ENCODE data around the gene FAM120B.

The FAM120B gene

DNA sequence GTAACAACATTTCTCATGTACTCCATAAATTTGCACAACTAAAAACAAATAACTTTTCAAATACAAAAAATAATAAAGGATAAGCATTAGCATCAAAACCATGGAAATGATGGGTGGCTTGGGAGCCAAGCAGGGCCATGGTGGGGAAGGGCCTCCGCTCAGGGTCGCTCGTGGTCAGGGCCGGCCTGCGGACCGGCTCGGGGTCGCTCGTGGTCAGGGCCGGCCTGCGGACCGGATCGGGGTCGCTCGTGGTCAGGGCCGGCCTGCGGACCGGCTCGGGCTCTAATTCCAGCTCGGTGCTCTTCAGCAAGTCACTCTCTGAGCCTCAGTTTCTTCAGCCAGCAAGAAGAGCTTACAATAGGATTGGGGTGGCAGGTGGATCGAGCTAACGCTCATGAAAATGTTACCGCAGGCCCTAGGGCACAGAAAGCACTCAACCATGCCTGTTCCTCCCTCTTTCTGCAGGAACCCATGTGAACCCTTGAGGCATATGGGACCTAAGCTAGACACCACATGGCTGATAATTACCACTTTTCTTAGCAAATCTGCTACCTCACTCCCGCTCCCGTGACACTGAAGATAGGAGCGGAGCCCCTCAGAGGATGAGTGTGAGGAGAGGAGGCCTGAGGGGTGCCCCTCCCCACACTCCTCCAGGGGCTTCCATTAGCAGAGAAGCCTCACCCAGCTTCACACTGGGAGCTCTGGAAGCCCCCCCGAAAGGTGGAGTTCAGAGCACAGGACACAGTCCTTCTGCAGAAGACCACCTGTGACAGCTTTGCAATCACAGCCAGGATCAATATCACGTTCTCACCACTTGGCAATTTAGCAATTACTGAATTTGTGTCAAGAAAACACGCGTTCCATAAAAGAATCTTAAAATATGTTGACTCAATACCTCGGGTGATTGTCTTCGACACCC lies 143.5 kb downstream of the FAM120B start:
- H3K27me3 ChIP-seq (ENCODE audit: control insufficient read depth in 5 of 5, insufficient read depth in 4 of 5, low read length in 5 of 5): peaks cover 0 to 4% (median 3%) of the 10 kb centered on the region in 5 donors

DNA sequence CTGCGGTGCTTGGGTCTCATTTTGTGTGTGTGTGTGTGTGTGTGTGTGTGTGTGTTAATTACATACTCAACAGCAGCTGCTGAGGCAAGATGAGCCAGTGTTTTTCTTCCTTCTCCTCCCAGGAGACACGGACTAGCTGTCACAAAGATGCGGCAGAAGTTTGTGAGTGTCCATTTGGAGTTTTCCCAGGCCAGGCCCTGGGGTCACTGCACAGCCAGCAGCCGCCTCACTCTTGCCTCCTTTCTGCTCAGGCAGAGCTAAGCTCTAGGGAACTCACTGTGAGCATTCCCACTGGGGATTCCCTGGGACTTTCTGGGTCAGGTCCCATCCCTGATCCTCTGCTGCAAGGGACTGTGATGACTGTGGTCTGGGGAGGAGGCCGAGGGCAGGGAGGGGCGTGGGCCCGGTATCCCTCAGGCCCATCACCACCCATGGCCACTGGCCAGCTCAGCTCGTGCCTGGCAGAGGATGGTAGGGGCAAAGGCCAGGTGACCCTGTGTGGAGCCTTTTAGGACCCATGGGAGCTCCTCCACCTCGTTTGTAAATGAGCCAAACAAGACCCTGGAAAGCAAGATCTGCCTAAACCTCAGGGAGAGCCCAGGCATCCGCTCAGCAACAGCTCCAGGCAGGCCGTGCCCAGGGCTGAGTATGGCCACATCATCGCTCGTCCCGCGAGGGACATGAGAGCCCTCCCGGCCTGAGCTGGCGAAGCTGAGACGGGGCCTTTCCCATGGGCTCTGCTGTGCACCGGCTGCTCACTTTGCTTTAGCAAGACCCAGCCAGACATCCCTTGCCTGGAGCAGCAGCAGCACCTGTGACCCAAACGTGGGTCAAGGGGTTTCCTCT lies 144.6 kb downstream of the FAM120B start:
- no peak overlapping the region for H3K27ac ChIP-seq (ENCODE audit: low read depth, low read length)
- no peaks in the 10 kb centered on the region for H3K4me1 ChIP-seq (ENCODE audit: control insufficient read depth in 5 of 5, insufficient read depth in 5 of 5, low read length in 5 of 5)
- no peaks in the 10 kb centered on the region for H3K36me3 ChIP-seq (ENCODE audit: control insufficient read depth in 5 of 5, insufficient read depth in 5 of 5, low read length in 5 of 5)
- H3K27me3 ChIP-seq (ENCODE audit: control insufficient read depth in 5 of 5, insufficient read depth in 4 of 5, low read length in 5 of 5): peaks cover 0 to 4% (median 3%) of the 10 kb centered on the region in 5 donors
- H3K9me3 ChIP-seq (ENCODE audit: control insufficient read depth in 5 of 5, low read length in 5 of 5): peaks cover 0 to 5% (median 0%) of the 10 kb centered on the region in 5 donors
- H3K4me3 ChIP-seq (ENCODE audit: low read depth in 1 of 5, low read length in 5 of 5): no peak overlapping the region
- no peak overlapping the region for H3K9ac ChIP-seq (ENCODE audit: low read length in 5 of 5)

More for the DNA sequence above, 143.5 kb downstream of the FAM120B start:
- Histone ChIP-seq H3K9ac (ENCODE audit: low read length in 5 of 5) (no peak overlapping the region), H3K9me3 (ENCODE audit: control insufficient read depth in 5 of 5, low read length in 5 of 5) (peaks cover 0 to 5% (median 0%) of the 10 kb centered on the region in 5 donors), H3K4me3 (ENCODE audit: low read depth in 1 of 5, low read length in 5 of 5) (no peak overlapping the region), H3K27ac (ENCODE audit: low read depth, low read length) (no peak overlapping the region), H3K36me3 (ENCODE audit: control insufficient read depth in 5 of 5, insufficient read depth in 5 of 5, low read length in 5 of 5) (no peaks in the 10 kb centered on the region), H3K4me1 (ENCODE audit: control insufficient read depth in 5 of 5, insufficient read depth in 5 of 5, low read length in 5 of 5) (no peaks in the 10 kb centered on the region)

DNA sequence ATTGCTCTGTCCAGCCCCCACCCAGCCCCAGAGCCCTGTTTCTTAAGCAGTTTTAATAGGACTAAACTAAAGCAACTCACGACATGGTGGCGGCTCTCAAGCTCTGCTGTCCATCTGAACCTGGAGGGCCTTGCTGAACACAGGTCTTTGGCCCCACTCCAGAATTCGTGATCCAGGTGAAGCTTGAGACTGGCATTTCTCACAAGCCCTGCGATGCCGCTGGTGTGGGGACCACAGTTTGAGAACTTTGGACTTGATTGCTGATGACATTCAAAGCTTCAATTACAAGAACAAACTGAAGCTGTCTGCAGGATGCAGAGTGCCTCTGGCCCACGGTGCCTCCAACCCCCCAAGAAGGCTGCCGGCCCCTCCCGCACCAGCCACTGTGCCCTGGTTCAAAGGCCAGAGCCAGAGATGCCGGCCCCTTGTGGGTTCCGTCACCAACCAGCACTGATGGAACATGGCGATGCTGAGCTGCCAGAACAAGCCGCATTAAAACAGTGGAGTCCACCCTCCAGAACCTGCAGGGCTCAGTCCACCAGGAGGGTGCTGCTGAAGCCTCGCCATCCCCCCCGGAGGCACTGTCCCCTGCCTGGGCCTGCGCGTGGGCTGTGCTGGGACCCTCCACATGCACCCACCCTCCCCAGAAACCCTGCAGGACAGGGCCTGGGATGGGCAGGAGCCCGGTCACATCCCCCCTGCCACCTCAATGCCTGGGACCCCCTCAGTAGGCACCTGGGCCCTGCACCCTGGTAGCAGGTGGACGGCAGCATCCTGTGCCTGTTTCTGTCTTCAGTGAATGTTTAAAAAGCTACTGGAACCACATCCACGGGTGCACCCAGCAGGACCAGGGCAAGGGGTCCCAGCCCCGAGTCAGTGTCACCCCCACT lies 145.4 kb downstream of the FAM120B start:
- H3K4me3 ChIP-seq (ENCODE audit: low read depth in 1 of 5, low read length in 5 of 5): no peak overlapping the region
- H3K4me1 ChIP-seq (ENCODE audit: control insufficient read depth in 5 of 5, insufficient read depth in 5 of 5, low read length in 5 of 5): no peaks in the 10 kb centered on the region
- H3K9ac ChIP-seq (ENCODE audit: low read length in 5 of 5): no peak overlapping the region
- peaks cover 0 to 2% (median 0%) of the 10 kb centered on the region in 5 donors for H3K9me3 ChIP-seq (ENCODE audit: control insufficient read depth in 5 of 5, low read length in 5 of 5)
- H3K36me3 ChIP-seq (ENCODE audit: control insufficient read depth in 5 of 5, insufficient read depth in 5 of 5, low read length in 5 of 5): no peaks in the 10 kb centered on the region
- H3K27me3 ChIP-seq (ENCODE audit: control insufficient read depth in 5 of 5, insufficient read depth in 4 of 5, low read length in 5 of 5): peaks cover 0 to 4% (median under 1%) of the 10 kb centered on the region in 5 donors
- no peak overlapping the region for H3K27ac ChIP-seq (ENCODE audit: low read depth, low read length)

DNA sequence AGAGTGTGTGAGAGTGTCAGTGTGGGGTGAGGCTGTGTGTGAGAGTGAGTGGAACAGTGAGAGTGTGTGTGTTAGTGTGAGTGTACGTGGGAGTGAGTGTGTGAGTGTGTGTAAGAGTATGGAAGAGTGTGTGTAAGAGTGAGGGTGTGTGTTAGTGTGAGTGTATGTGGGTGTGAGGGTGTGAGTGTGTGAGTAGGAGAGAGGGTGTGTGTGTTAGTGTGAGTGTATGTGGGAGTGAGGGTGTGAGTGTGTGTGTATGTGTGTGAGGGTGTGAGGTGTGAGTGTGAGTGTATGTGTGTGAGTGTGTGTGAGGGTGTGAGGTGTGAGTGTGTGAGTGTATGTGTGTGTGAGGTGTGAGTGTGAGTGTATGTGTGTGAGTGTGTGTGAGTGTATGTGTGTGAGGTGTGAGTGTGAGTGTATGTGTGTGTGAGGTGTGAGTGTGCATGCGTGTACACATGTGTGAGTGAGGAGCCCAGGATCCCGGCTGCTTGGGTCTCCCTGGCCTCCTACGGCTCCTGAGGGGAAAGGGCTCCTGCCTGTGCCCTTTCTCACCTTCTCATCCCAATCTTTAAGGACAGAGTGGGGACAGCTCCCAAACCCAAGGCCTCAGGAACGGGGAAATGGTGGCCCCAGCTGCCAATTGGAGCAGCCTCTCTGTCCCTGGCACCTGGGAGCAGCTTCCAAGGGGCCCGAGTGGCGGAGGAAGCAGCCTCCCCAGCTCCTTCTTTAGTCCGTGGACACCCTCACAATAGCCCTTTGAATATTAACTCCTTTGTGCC lies 146.4 kb downstream of the FAM120B start:
- H3K4me1 ChIP-seq (ENCODE audit: control insufficient read depth in 5 of 5, insufficient read depth in 5 of 5, low read length in 5 of 5): no peaks in the 10 kb centered on the region
- no peaks in the 10 kb centered on the region for H3K36me3 ChIP-seq (ENCODE audit: control insufficient read depth in 5 of 5, insufficient read depth in 5 of 5, low read length in 5 of 5)

DNA sequence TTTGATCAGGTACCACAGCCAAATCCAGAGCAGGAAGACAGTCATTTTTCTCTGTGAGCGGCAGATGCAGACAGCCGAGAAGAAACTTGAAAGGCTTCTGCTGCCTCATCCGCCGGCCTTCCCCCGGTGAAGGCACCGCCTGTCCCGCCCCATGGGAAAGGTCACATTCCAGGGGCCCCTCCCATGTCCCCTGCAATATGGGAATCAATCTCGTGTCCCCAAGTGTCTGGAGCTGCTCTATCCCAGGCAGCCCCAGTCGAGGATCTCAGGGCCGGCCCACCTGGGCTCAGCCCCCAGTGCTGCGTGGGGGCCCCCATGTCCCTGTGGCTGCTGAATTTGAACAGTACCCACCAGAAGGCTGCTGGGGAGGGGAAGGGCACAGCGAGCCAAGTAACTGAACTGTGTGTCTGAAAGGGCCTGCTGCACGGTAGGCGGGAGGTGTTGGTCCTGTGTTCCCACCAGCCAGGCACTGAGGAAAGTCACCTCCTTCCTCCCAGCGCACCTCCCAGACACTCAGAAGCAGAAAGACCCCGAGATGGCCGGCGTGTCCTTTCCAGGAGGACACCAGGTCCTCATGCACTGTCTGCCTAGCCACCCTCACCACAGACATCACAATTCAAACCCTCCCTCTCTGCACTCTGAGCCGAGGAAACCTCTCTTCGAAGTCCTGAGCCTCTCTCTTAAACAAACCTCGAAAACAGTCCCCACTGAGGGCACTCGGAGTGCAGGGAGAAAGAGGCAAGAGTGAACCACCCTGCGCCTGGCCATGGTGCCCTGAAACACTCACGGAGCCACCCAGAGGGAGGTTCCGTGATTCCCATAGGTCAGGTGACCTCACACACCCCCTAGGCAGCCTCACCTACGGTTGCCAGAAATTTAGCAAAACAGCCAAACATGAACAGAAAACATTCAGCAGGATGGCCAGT lies 147.3 kb downstream of the FAM120B start:
- Histone ChIP-seq H3K4me3 (ENCODE audit: low read depth in 1 of 5, low read length in 5 of 5) (no peak overlapping the region), H3K27ac (ENCODE audit: low read depth, low read length) (no peak overlapping the region), H3K9ac (ENCODE audit: low read length in 5 of 5) (no peak overlapping the region), H3K9me3 (ENCODE audit: control insufficient read depth in 5 of 5, low read length in 5 of 5) (peaks cover 0 to 2% (median 0%) of the 10 kb centered on the region in 5 donors), H3K27me3 (ENCODE audit: control insufficient read depth in 5 of 5, insufficient read depth in 4 of 5, low read length in 5 of 5) (no peaks in the 10 kb centered on the region), H3K36me3 (ENCODE audit: control insufficient read depth in 5 of 5, insufficient read depth in 5 of 5, low read length in 5 of 5) (no peaks in the 10 kb centered on the region), H3K4me1 (ENCODE audit: control insufficient read depth in 5 of 5, insufficient read depth in 5 of 5, low read length in 5 of 5) (no peaks in the 10 kb centered on the region)

More for the DNA sequence above, 146.4 kb downstream of the FAM120B start:
- Histone ChIP-seq H3K27ac (ENCODE audit: low read depth, low read length) (no peak overlapping the region), H3K4me3 (ENCODE audit: low read depth in 1 of 5, low read length in 5 of 5) (no peak overlapping the region), H3K9me3 (ENCODE audit: control insufficient read depth in 5 of 5, low read length in 5 of 5) (peaks cover 0 to 2% (median 0%) of the 10 kb centered on the region in 5 donors), H3K27me3 (ENCODE audit: control insufficient read depth in 5 of 5, insufficient read depth in 4 of 5, low read length in 5 of 5) (no peaks in the 10 kb centered on the region), H3K9ac (ENCODE audit: low read length in 5 of 5) (no peak overlapping the region)

DNA sequence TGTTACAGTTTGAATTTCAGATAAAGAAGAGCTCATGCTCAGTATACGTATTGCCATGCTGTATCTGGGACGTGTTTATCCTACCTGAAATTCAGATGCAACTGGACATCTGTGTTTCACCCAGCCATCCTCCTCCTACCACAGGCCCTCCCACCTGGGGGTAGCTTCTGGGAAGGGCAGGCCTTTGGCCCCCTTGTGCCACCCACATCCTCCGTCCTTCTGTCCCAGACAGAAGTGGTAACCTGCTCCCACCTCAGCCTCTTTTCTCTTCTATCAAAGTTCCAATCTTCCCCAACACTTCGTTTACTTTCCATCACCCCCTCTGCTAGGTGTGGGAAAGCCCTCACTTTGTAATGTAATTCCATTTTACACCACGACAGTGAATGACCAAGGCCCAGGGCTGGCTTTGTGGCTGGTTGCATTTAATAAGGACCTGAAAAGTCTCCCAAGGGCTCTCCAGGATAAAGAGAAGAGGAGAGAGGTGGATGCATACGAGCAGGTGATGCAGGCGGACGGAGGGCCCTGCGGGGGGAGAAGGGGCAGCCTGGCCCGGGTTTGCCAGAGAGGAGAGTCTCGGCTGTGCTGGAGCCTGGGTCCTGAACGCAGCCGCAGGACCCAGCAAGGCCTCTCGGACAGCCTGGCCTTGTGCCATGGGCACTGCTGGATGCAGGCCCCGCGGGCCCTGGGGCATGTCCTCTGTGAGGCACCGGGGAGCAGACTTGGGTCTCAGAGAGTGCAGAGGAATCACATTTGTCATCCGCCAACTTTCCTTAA lies 148.1 kb downstream of the FAM120B start:
- Histone ChIP-seq H3K9ac (ENCODE audit: low read length in 5 of 5) (no peak overlapping the region), H3K4me1 (ENCODE audit: control insufficient read depth in 5 of 5, insufficient read depth in 5 of 5, low read length in 5 of 5) (peaks cover 0 to 4% (median 2%) of the 10 kb centered on the region in 5 donors), H3K9me3 (ENCODE audit: control insufficient read depth in 5 of 5, low read length in 5 of 5) (peaks cover 0 to 2% (median 0%) of the 10 kb centered on the region in 5 donors), H3K27ac (ENCODE audit: low read depth, low read length) (no peak overlapping the region), H3K4me3 (ENCODE audit: low read depth in 1 of 5, low read length in 5 of 5) (no peak overlapping the region), H3K36me3 (ENCODE audit: control insufficient read depth in 5 of 5, insufficient read depth in 5 of 5, low read length in 5 of 5) (no peaks in the 10 kb centered on the region), H3K27me3 (ENCODE audit: control insufficient read depth in 5 of 5, insufficient read depth in 4 of 5, low read length in 5 of 5) (peaks cover 0 to 3% (median 0%) of the 10 kb centered on the region in 5 donors)

DNA sequence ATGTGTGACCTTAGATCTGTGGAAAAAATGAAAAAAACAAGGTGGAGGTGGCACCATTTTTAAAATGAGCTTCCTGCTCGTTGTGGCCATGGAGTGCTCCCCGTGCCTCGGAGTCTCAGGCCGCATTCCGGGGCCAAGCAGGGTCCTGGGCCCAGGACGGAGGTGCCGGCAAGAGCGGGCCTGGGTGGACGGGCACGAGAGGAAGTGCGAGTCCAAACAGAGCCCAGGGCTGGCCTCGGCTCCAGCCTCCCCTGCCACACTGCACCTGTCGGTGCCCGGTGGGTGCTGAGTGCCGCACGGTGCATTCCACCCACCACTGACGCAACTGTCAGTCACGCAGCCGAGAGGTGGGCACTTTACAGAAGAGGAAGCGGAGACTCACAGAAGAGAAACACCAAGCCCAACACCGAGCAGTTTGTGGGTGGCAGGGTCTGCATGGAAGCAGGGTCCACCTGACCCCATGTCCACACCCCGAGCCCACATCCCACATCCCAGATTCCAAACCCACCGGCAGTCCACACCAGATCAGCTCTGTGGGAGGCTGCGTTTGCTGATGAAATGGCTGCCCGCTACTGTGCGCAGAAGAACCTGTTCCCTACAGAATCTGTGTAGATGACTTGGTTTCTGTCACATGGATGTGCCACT lies 148.9 kb downstream of the FAM120B start:
- Histone ChIP-seq H3K4me3 (ENCODE audit: low read depth in 1 of 5, low read length in 5 of 5) (no peak overlapping the region), H3K9ac (ENCODE audit: low read length in 5 of 5) (no peak overlapping the region), H3K27me3 (ENCODE audit: control insufficient read depth in 5 of 5, insufficient read depth in 4 of 5, low read length in 5 of 5) (peaks cover 0 to 8% (median 2%) of the 10 kb centered on the region in 5 donors), H3K36me3 (ENCODE audit: control insufficient read depth in 5 of 5, insufficient read depth in 5 of 5, low read length in 5 of 5) (no peaks in the 10 kb centered on the region), H3K27ac (ENCODE audit: low read depth, low read length) (no peak overlapping the region), H3K9me3 (ENCODE audit: control insufficient read depth in 5 of 5, low read length in 5 of 5) (peaks cover 0 to 2% (median 0%) of the 10 kb centered on the region in 5 donors), H3K4me1 (ENCODE audit: control insufficient read depth in 5 of 5, insufficient read depth in 5 of 5, low read length in 5 of 5) (peaks cover 0 to 11% (median 8%) of the 10 kb centered on the region in 5 donors)

All from subcutaneous abdominal adipose tissue (tissue), 5 donors.